Measurements from ENCODE around the gene AASDHPPT.

AASDHPPT gene

DNA sequence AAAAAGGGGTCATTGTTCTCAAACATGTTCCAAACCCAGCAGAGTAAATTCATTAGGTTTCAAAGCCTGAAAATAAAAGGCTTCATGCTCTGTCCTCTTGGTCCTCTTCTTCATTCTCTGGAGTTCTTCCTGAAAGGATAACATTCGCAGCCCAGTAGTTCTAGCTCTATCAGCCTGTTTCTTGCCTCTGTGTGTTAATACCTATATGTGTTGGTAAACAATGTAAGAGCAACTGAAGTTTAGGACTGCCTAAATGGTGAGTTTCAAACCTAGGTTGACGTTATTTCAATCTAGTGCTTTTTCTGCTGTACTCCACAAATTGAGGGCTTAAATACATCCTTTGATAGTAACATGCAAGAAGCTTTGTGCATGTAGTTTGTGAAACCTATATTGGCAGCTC lies 9.4 kb downstream of the AASDHPPT start:
- no peak for DNase-seq

DNA sequence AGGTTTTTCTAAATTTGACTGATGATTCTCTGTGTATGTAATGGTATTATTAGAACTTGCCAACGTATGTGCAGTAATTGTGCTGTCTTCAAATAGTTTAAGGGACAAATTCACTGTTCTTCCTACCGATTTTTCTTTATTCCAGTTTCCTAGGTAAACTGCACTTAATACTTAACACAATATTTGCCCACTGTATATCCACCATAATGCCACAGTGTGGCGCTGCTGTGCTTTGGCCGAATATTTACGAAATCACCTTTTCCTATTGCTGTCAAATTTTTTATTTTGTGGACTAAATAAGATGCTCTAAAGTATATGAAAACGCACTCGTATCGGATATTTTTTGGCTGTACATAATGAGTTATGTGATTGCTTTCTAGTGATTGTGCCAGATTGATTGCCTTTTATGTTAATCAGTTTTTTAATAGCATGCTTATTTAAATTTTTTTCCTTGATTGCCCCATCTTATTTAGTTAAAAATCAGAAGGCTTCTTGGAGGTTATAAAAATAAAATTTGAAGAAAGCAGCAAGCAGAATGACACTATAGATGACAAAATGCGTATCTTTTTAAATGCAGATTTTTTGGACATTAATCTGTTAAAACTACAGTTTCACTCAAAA lies 10.5 kb downstream of the AASDHPPT start:
- DNase-seq: peak; percentile 40

DNA sequence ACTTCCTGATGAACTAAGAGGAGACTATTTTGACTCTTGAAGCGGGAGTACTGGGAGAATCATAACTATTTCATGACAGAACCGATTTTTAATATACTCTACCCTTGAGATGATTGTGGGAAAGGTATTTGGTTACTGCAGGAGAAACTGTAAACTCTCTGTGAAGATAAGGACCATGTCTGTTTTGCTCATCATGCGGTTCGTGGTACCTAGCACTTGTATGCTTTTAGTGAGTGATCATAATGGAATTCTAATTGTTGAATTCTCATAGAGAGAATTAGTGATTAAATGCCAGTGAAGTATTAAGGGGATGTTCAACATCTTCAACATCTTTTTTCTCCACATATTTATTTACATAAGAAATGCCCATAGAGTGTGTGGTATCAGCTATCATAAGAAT lies 11.4 kb downstream of the AASDHPPT start:
- DNase-seq: no peak

DNA sequence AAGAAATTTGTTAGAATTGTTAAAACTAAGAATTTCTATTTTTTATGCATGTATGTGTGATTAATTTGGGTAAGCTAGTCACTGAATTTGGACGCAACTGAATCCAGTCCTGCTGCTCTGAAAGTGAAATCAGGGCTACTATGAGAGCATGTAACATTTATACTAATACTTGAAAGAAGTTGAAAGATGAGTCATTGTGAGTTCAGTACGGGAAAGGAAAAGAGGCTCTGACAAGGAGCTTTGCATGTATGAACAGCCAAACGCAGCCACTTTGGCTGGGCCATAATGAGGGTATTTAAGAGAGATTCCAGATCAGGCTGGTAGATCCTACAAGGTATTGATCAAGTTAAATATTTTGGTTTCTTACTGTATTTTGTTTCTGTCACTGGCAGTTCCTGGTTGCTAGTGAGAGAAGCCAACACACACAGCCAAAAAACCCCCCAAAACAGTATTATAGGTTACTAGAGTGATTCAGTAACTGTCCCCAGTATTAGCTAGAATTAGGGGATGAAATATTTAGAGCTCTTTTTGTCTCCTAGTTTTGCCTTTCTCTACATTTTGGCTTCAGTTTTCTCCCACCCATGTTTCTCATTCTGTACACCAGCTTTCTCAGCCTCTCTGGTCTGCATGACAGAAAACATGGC lies 14.1 kb downstream of the AASDHPPT start:
- DNase-seq: no peak

DNA sequence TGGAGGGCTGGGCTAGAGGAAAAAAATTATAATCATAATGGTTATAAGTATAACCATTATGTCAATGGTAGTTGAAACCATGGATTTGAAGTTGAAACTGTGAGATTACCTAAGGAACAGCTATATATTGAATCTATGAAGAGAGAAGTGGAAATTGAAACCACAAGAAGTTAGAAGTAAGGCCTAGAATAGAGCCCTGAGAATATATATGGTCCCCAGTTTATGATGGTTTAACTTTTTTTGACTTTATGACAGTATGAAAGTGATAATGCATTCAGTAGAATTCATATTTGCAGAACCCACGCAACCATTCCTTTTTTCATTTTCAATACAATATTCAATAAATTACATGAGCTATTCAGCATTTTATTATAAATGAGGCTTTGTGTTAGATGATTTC lies 15.0 kb downstream of the AASDHPPT start:
- DNase-seq: no peak

DNA sequence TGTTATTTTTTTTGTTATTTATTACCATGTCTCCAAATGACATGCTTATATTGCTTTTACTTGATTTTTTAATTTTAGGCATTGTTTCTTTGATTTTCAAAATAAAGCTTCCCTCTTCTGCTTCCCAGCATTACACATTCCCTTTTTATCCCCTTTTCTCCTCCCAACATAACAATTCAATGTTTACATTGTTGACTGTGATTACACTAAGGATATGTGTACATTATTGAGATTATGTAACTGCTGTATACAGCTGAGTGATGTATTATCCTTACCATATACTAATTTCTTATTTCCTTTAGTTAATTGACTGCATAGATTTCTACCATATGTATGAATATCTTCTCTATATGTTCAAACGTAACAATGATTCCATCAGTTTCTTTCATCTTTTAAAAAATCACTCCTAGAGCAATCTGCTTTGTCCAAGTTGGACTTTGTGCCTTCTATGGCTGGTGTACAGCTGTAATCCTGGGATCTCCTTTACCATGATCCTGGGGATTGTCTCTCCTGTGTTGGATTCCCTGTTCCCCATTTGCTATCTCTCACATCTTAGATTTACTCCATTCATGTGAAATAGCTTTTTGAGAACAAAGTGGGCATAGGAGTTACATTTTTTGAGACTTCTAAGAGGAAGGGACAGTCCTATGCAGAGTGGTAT lies 21.6 kb downstream of the AASDHPPT start:
- no peak for DNase-seq

DNA sequence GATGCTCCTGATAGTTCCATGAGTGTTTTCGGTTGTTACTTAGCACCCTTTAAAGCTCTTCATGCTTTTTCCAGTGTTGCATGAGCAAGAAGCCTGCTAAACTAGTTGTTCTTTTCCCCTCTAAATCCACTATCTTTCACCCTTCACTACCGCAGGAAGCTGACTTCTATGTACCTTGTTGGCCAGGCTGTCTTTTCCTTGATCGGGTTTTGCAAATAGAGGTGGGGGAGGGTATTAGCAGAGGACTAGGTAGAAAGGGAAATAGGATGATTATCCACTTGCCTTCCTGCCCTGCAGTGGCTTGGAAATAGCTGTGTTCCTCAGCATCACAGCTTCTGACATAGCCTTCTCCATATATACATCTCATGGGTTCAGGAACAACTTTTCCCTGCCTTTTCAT lies 23.9 kb downstream of the AASDHPPT start:
- no peak for DNase-seq

DNA sequence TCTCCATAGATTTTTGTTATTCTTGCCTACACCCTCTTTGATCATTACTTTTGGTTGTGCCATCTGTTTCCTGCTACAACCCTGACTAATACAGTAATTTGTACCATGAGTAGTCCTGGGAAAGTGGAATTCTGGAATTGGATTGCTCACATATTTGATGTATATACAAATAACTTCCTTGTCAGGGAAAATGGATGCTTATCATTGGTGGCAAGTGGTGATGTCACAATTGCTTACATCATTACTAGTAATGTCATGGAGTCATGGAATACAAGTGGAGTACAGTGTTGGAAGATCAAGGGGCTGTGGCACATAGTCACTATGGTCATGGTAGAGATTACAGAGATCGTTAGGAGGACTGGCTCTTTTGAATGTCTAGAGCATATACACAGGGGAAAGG lies 24.4 kb downstream of the AASDHPPT start:
- no peak for DNase-seq

DNA sequence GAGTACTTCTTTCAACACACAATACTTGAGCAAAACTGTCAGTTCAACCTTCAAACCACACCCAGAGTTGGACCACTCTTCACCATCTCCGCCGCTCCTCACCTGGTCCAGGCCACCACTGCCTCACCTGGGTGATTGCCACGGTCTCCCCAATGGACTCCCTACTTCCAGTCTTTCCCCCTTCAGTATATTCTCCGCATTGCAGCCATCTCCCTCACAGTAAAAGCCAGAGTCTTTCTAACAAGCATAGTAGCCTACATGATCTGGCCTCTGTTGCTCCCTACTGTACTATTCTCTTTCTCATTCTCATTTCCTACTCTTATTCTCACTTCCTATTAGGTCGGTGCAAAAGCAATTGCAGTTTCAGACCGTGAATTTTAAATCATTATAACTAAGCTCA lies 28.5 kb downstream of the AASDHPPT start:
- DNase-seq: no peak

DNA sequence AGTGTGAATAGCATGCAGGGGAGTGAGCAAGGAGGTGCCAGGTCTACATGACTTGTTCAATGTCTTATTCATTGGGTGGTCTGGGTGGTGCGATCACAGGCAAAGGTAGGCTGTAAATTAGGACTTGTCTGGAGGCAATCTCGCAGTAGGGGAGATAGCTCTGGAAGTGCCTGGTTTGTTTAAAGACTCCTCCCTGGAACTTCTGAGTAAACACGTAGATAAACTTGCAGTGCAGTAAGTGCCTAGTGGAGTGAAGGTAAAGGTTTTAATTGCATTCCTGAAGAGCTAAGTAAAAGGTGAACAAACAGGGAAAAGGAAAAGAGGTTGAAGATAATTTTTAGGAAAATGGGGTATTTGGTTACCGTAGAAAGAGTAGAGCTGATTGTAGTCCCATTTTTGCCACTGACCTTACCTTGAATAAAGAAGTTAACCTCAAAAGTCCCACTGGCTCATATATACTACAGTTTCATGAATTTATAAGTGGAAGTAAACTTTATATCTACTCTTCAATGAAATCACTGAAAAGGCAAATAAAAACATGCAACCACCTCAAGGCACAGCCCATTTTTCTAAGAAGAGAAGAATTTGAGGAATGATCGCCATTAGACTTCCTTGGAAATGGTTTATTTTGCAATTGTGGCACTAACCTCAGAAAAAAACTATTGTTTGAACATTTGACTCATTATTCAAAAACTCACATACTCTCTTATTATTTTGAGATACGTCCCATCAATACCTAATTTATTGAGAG lies 44.3 kb downstream of the AASDHPPT start:
- no peak for DNase-seq

DNA sequence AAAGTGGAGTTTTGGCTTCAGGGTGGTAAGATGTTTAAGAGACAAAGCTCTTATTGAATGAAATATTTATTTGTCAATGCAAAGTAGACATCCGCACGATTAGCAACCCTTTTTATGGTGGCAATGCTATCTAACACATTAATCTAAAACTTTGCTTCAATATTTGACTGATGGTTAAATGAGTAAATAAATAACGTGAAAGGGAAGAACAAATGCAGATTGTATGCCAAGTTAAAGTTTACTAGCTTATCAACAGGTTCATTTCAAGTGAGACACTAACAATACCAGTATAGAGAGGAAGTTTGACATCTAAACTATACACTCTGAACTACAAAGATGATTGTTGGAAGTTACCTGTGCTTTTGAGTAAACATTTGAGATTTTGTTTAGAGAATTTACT lies 50.1 kb downstream of the AASDHPPT start:
- no peak for DNase-seq

DNA sequence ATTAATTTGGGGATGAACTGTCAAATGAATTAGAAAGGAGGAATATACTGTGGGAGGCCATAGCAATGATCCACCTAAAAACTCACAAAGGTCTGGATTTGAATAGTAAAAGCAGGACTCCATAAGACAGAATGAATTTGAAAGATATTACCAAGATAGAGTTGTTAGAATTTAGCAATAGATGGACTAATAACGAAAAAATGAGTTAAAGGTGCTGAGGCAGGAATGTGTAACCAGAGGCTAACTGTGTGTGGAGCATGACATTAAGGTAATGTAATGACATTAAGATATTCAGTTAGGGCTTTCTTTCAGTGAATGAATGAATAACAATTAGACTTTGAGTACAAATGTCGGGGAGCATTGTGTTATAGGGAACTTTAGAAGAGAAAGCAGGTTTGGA lies 51.3 kb downstream of the AASDHPPT start:
- DNase-seq: no peak

DNA sequence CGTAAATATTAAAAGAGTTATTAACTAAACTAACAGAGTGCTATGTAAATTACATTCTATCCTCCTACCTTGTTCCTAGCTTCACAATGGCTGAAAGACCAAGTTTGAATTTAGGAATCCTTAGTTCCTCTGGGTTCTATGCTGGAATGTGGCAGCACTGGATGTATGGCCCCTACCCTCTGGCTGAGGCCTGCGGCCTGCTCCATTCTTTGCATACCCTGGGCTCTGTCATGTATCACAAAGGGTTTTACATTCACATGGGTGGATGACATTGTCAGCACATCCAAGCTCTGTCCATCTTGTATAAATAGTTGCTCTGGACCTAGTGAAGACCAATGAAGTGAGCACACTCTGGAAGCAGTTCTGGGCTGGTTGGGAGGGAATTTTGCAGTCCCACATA lies 54.5 kb downstream of the AASDHPPT start:
- no peak for DNase-seq

DNA sequence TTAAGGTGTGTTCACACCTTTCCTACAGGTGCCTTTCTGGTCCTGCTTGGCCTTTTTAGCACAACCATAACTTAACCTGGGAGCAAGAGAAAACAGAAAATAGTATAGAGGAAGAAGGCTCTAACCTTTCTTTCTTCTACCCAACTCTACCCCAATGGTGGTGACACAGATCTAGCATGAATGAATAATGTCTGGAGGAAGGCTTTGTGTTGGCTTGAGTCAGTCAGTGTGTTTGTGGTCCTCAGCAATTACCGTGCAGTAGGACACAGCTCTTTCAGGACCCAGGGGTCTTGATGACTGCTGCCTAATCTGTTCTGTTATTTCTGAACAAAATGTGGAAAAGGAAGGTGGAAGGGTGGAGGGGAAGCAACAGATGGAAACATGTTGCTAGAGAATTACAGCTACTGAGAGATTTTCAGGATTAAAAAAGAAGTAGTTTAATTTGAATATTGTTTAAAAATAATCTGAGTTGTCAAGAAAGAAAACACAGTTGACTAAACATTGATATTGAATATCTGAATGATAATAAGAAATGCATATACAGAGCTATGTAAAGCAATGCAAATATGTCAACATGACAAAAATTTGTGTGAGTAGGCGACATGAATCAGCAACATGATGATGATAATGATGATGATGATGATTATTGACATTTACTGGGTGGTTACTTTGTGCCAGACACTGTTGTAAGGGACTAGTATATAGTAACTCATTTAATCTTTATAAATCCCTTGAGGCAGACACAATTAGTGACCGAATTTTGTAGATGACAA lies 55.3 kb downstream of the AASDHPPT start:
- DNase-seq: no peak

DNA sequence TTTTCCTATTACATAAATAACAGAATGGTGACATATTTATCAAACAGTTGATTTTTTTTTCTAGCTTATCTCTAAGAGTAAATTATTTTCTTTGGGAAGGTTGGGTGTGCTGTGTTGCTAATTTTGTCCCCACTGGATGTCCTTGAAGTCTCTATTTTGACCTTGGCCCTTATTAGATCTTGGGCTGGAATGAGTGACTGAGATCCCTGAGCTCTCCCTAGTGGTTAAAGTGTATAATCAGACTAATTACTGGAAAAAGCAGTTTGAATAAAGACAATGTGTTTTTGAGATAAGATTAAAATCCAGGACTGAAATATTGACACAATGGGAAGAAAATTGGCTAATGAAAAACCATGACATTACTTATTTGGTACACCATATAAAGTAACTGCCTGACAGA lies 56.1 kb downstream of the AASDHPPT start:
- no peak for DNase-seq

DNA sequence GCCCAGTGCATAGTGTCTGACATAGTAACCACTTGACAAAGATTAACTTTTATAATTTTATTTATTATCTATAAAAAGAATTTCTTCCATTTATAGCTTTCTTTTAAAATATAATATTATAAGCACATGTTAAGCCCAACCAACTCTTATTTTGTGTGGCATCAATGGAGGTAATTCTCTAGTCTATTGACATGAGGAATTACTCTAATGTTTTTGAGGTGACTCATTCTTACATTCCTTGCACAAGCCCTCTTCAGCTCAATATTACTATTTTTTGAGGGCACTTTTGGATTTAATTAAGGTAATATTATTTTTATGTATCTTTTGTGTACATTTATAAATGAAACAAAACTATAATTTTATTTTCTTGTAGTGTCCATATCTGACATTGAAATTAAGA lies 59.6 kb downstream of the AASDHPPT start:
- DNase-seq: no peak

DNA sequence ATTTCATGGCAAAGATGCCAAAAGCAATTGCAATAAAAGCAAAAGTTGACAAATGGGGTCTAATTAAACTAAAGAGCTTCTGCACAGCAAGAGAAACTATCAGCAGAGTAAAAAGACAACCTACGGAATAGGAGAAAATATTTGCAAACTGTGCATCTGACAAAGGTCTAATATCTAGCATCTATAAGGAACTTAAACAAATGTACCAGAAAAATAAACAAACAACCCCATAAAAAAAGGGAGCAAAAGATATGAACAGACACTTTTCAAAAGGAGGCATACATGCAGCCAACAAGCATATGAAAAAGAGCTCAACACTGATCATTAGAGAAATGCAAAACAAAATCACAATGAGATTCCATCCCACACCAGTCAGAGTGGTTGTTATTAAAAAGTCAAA lies 60.3 kb downstream of the AASDHPPT start:
- DNase-seq: no peak
